Endothelial cell of umbilical vein (primary cell): Measurements from ENCODE around the gene RTL5. TPM values are rescaled to one million over a fixed set of nuclear protein-coding genes. Genes with fewer than 3 reads are reported as not detected.

Experiments used
- BruUV-seq: library from RNA; stranded (reverse); fragments of 400-500 nt; replicated peaks from 2 replicates; lab custom pipeline; 2021; lab: Mats Ljungman, UMichigan
- CTCF ChIA-PET: fragments of 300-600, 350-600 bp; sonication (Branson Sonifier 250); formaldehyde crosslinking; loops from one replicate; lab custom pipeline; 2021; ENCODE audit warnings: antibody characterized with exemption, inconsistent platforms; lab: Charles Lee
- POLR2A ChIA-PET: fragments of 300-600, 350-600 bp; sonication (Branson Sonifier 250); formaldehyde crosslinking; loops from one replicate; lab custom pipeline; 2021; ENCODE audit warnings: antibody characterized with exemption, inconsistent platforms; lab: Charles Lee
- DNase-seq: peaks from one replicate; pipeline ENCODE4 v3.0.0-alpha.2; 2011; ENCODE audit warnings: low read depth, low spot score
- FAIRE-seq: peaks from 2 replicates; lab custom pipeline; 2011; peaks lifted over from hg19 to GRCh38; lab: Jason Lieb, UNC
- H2AFZ ChIP-seq: 2 replicates; pipeline ENCODE4 v1.6.0; 2012; ENCODE audit warnings: low read depth, low read length, control low read depth, inconsistent platforms
- H3K27ac ChIP-seq: 2 replicates; pipeline ENCODE4 v1.5.1; 2011; ENCODE audit warnings: low read depth, mild to moderate bottlenecking, control low read depth, low read length, moderate library complexity; ENCODE audit not compliant: insufficient read depth
- H3K27me3 ChIP-seq, 2 experiments: 2 replicates each; pipeline versions ENCODE4 v1.6.0 to v1.6.1; 2011; ENCODE audit warnings: low read length in 2 of 2, mixed read lengths in 1 of 2; ENCODE audit not compliant: control insufficient read depth in 2 of 2, insufficient read depth in 2 of 2
- H3K36me3 ChIP-seq, 2 experiments: 2 replicates in 1 of 2; 3 replicates in 1 of 2; pipeline ENCODE4 v1.5.1; 2011; ENCODE audit warnings: low read length in 2 of 2, mild to moderate bottlenecking in 1 of 2, moderate library complexity in 1 of 2; ENCODE audit not compliant: control insufficient read depth in 2 of 2, insufficient read depth in 2 of 2; ENCODE audit errors: extremely low read depth in 1 of 2
- H3K4me1 ChIP-seq: 3 replicates; pipeline ENCODE4 v1.5.1; 2011; ENCODE audit warnings: mild to moderate bottlenecking, low read length; ENCODE audit not compliant: control insufficient read depth, insufficient read depth; ENCODE audit errors: extremely low read depth
- H3K4me2 ChIP-seq: 2 replicates; pipeline ENCODE4 v1.6.1; 2011; ENCODE audit warnings: low read length, control low read depth, mixed read lengths; ENCODE audit not compliant: insufficient read depth
- H3K4me3 ChIP-seq, 3 experiments: fragments of 200-600 bp in 1 of 3; sonication (generic), shearing (Covaris generic) in 1 of 3; replicated peaks in 1 of 3; 2 replicates each; pipeline ENCODE4 v1.5.1; 2011 to 2016; ENCODE audit warnings: control low read depth in 3 of 3, low read length in 3 of 3, mild to moderate bottlenecking in 2 of 3, inconsistent platforms in 1 of 3, low read depth in 1 of 3, moderate library complexity in 1 of 3; ENCODE audit not compliant: insufficient read depth in 1 of 3
- H3K79me2 ChIP-seq: 2 replicates; pipeline ENCODE4 v1.6.0; 2012; ENCODE audit warnings: low read length, inconsistent platforms; ENCODE audit not compliant: control insufficient read depth, insufficient read depth
- H3K9ac ChIP-seq: replicated peaks from 2 replicates; pipeline ENCODE3; 2011; ENCODE audit warnings: low read length, control low read depth; ENCODE audit not compliant: insufficient read depth; ENCODE audit errors: extremely low read depth
- H3K9me1 ChIP-seq: replicated peaks from 3 replicates; pipeline ENCODE4 v1.6.0; 2011; ENCODE audit warnings: mild to moderate bottlenecking, low read length; ENCODE audit not compliant: control insufficient read depth, insufficient read depth; ENCODE audit errors: extremely low read depth
- H3K9me3 ChIP-seq: replicated peaks from 2 replicates; pipeline ENCODE4 v1.5.1; 2012; ENCODE audit warnings: low read length, inconsistent platforms; ENCODE audit not compliant: control insufficient read depth, insufficient read depth
- H4K20me1 ChIP-seq: replicated peaks from 2 replicates; pipeline ENCODE3; 2011; ENCODE audit warnings: mild to moderate bottlenecking, low read length; ENCODE audit not compliant: control insufficient read depth, insufficient read depth; ENCODE audit errors: extremely low read depth
- EZH2 ChIP-seq: IDR thresholded peaks from 2 replicates; pipeline ENCODE4 v1.6.1; 2012; ENCODE audit warnings: borderline replicate concordance, low read depth, mild to moderate bottlenecking, moderate library complexity, low read length, inconsistent platforms; ENCODE audit not compliant: severe bottlenecking
- FOS ChIP-seq: IDR thresholded peaks from 2 replicates; pipeline ENCODE4 v1.6.1; 2011; ENCODE audit warnings: mild to moderate bottlenecking, low read length, moderate library complexity, borderline replicate concordance; ENCODE audit not compliant: insufficient read depth
- GATA2 ChIP-seq: IDR thresholded peaks from 2 replicates; pipeline ENCODE4 v1.7.0; 2011; ENCODE audit warnings: low read depth, mild to moderate bottlenecking, moderate library complexity, mixed read lengths, low read length; ENCODE audit not compliant: insufficient read length, insufficient read depth
- JUN ChIP-seq: IDR thresholded peaks from 2 replicates; pipeline ENCODE4 v1.6.1; 2011; ENCODE audit warnings: borderline replicate concordance, low read depth; ENCODE audit not compliant: insufficient read length, insufficient read depth
- MYC ChIP-seq: IDR thresholded peaks from one replicate; pipeline ENCODE4 v1.6.1; 2011; ENCODE audit warnings: mild to moderate bottlenecking, low read depth, low read length
- POLR2A ChIP-seq: IDR thresholded peaks from 2 replicates; pipeline ENCODE4 v1.6.1; 2012; ENCODE audit warnings: low read depth, mild to moderate bottlenecking, control low read depth, low read length
- POLR2AphosphoS5 ChIP-seq: IDR thresholded peaks from 2 replicates; pipeline ENCODE4 v1.6.1; 2012; ENCODE audit warnings: low read depth, mild to moderate bottlenecking, control low read depth, low read length, moderate library complexity; ENCODE audit not compliant: insufficient read depth
- dilution Hi-C: fragments of 300-500 bp; cut with MboI; formaldehyde crosslinking; loops from one replicate; pipeline ENCODE4 v1.15.0; 2019; ENCODE audit warnings: low sequenced_read_pairs; ENCODE audit not compliant: extremely low pct_ligation_motif_present
- intact Hi-C: fragments of 100-400 bp; cut with micrococcal nuclease; formaldehyde crosslinking; loops from one replicate; pipeline ENCODE4 v1.10.0; 2022
- polyA plus RNA-seq, 4 experiments: library from polyadenylated mRNA; depleted of rRNA in 3 of 4; stranded (reverse) in 3 of 4; unstranded in 1 of 4; fragments of >200 nt; gene quantifications; 2 replicates each; pipeline versions ENCODE4 v1.2.1 to v1.2.3, GENCODE V29; 2011 to 2012; ENCODE audit warnings: missing spikeins in 1 of 4
- total RNA-seq: library from RNA; stranded (reverse); gene quantifications from 2 replicates; pipeline ENCODE4 v1.2.3, GENCODE V29; 2021
- TF ChIP-seq, protein P1 (sequence below), 2 donors: IDR thresholded peaks; 1 replicate in 1 of 2; 2 replicates in 1 of 2; pipeline ENCODE4 v1.5.1; 2011; ENCODE audit warnings: low read length in 2 of 2, mild to moderate bottlenecking in 2 of 2, moderate library complexity in 2 of 2, control low read depth in 1 of 2, inconsistent platforms in 1 of 2, low read depth in 1 of 2; ENCODE audit not compliant: insufficient read depth in 1 of 2; ENCODE audit errors: extremely low read depth in 1 of 2
- TF ChIP-seq, protein P2 (sequence below): IDR thresholded peaks from 2 replicates; pipeline ENCODE4 v1.6.1; 2011; ENCODE audit not compliant: insufficient read depth, insufficient read length

The RTL5 gene
- total and polyA plus RNA-seq, 2 donors (not counting 3 experiments of a cell fraction or from before 2014, with no cell fraction given) = 1.0 to 1.7 TPM

DNA sequence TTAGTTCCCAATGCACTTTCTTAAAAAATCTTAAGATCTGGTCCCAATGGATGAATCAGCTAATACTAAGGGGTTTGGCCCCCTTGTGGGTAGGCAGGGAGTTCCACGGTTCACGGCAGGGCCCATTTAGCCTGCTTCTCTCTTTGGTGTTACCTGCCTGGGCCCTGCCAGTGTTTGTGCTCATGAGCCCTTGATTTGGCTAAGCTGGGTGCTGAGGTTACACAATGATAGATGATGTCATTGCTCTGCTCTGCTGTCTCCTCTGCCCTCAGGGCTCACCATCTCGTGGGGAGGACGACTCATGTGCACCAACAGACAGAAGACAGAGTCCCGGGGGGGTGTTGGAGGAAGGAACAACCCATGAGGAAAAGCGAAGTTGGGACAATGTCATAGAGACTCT lies 24.4 kb downstream of the RTL5 start:
- Histone ChIP-seq H3K36me3 (no peaks in the 10 kb centered on the region), H3K4me3 (no peak overlapping the region), H3K9me1 (no peaks in the 10 kb centered on the region), H2AFZ (no peak overlapping the region), H3K9ac (no peak overlapping the region), H3K4me2 (no peak overlapping the region), H3K79me2 (peaks cover 20% of the 10 kb centered on the region), H3K27ac (no peak overlapping the region), H3K9me3 (no peaks in the 10 kb centered on the region), H3K27me3 (no peaks in the 10 kb centered on the region), H4K20me1 (no peaks in the 10 kb centered on the region), H3K4me1 (no peaks in the 10 kb centered on the region)
- ChIA-PET POLR2A (no interaction called here), CTCF (interaction anchor here (1.2 kb wide), 1 partner anchor 89 kb away, joined by 3 read pairs; no protein-coding TSS in a partner anchor)
- FAIRE-seq = no peak
- intact Hi-C loops = no loop called here
- BruUV-seq = no TSS peak
- no peak for TF ChIP-seq JUN
- TF ChIP-seq, protein P1, sequence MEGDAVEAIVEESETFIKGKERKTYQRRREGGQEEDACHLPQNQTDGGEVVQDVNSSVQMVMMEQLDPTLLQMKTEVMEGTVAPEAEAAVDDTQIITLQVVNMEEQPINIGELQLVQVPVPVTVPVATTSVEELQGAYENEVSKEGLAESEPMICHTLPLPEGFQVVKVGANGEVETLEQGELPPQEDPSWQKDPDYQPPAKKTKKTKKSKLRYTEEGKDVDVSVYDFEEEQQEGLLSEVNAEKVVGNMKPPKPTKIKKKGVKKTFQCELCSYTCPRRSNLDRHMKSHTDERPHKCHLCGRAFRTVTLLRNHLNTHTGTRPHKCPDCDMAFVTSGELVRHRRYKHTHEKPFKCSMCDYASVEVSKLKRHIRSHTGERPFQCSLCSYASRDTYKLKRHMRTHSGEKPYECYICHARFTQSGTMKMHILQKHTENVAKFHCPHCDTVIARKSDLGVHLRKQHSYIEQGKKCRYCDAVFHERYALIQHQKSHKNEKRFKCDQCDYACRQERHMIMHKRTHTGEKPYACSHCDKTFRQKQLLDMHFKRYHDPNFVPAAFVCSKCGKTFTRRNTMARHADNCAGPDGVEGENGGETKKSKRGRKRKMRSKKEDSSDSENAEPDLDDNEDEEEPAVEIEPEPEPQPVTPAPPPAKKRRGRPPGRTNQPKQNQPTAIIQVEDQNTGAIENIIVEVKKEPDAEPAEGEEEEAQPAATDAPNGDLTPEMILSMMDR (IDR thresholded peaks at IDR 0.05; ENCODE audit: extremely low read depth in 1 of 2, insufficient read depth in 1 of 2, low read depth in 1 of 2, low read length in 2 of 2) = no peak
- TF ChIP-seq POLR2AphosphoS5 = no peak
- no peak for TF ChIP-seq FOS
- no peak for TF ChIP-seq MYC
- no peak for TF ChIP-seq EZH2
- TF ChIP-seq, protein P2, sequence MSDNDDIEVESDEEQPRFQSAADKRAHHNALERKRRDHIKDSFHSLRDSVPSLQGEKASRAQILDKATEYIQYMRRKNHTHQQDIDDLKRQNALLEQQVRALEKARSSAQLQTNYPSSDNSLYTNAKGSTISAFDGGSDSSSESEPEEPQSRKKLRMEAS = no peak
- TF ChIP-seq POLR2A = no peak
- no peak for TF ChIP-seq GATA2
- DNase-seq = no peak
- dilution Hi-C loops = no loop called here
